NK-92 (cell line): ENCODE results near the gene LDLRAD4.

ENCODE experiments used
- DNase-seq: peaks from one replicate; lab custom pipeline; 2025; ENCODE audit not compliant: unreplicated experiment; lab: John Stamatoyannopoulos, UW

LDLRAD4 gene

GRCh38 chr18:13227910-13228309 lies 9.3 kb downstream of the LDLRAD4 start:
- DNase-seq = no peak

GRCh38 chr18:13229001-13229671 lies 10.6 kb downstream of the LDLRAD4 start:
- no peak for DNase-seq

- no peak for DNase-seq
These were observed 12.6 kb downstream of the LDLRAD4 start for GRCh38 chr18:13231151-13231550.

GRCh38 chr18:13232086-13232917 lies 13.7 kb downstream of the LDLRAD4 start:
- DNase-seq = no peak

GRCh38 chr18:13232971-13233786 lies 14.6 kb downstream of the LDLRAD4 start:
- DNase-seq = no peak

DNA sequence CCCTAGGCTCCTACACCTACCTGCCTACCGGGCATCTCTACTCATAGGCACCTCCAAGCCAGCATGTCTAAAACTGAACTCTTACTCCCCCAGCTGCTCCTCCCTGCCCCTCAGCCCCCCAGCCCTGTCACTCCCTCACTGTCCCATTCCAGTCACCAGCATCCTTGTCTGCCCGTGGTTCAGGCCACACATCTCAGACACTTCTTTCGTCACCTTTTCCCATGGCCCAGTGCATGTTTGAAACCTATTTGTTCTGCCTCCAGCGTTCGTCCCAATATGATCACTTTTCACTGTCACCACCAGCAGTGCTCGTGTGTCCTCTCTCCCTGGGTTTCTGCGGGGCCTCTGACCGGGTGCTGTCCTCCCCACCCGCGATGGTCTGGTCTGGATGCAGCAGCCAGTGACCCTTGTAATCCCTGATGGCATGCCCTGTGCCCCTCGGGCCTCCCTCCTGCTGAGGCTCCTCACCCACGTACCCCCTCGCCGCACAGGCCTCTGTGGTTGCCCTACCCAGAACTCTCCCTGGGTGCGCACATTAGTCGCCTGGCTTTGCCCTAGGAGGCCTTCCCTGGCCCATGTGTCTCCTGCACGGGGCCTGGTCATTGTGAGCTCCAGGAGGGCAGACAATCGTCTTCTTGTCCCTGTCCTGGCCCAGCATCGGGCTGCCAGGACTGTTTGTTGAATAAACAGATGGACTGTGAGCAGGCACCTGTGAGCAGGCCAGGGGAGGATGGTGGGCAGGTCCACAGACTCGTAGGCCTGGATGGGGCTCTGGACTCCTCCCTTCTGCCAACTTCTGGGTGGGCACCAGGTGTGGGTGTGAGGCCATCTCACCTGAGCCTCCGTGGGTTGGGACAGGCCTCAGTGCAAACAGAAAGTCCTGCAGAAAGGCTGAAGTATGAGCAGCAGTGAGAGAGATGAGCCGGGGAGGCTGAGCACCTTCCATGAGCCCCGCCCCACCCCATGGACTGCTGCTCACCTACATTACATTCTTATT lies 15.5 kb downstream of the LDLRAD4 start:
- DNase-seq = no peak

GRCh38 chr18:13235421-13235831 lies 16.9 kb downstream of the LDLRAD4 start:
- DNase-seq = no peak

GRCh38 chr18:13235981-13236380 lies 17.4 kb downstream of the LDLRAD4 start:
- no peak for DNase-seq

- DNase-seq = no peak
These were observed 17.9 kb downstream of the LDLRAD4 start for GRCh38 chr18:13236411-13236810.

DNA sequence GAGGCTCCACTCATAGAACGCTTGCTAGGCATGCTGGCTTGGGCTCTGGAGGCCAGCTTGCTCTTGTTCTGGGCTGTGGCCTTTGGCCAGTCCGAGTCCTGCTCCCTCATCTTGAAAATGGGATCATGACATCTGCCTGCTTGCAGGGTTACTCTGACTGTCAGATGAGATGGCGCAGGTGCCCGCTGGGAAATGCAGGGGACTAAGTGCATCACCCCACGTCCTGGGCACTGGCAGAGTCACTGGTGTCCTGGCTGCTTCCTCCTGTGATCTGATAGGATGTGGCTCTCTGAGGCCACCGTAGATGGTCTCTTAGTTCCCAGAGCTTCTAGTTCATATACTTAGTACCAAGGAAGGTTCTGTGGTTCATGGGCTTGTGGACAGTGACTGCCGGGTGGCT lies 18.5 kb downstream of the LDLRAD4 start:
- DNase-seq = no peak

- DNase-seq = no peak
These were observed 19.1 kb downstream of the LDLRAD4 start for GRCh38 chr18:13237641-13238040.

DNA sequence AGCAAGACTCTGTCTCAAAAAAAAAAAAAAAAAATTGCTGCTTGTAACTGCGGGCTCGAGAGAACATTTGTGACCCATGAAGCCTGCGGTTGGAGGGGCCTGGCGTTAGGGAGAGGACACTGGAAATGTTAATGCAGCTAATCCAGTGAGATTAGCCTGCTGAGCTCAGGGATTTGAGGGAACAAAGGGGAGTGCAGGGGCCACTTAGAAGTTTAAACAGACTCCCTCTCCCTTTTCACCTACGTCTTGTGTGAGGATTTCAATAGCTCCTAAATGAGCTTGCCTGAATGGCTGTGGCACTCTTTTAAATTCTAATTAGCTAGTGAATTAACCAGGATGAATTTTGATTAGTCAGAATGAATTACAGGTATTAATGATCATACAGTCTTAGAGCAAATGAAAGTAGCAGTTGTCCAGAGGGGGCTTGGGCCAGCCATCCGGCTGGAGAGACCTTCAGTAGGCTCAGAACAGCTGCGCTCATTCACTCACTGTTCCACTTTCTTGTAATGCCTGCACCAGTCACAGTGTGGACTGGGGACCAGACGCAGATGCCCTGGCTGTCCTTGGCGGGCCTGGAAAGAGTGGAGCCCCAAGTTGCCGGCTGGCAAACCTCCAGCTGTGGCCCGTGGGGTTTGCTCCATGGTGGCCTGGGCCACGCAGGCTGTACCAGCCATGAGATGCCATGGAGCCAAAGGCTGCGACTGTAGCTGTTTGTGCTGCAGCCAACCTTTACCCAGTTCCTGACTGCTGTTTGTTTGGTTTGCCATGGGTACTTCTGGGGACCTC lies 20.8 kb downstream of the LDLRAD4 start:
- DNase-seq = no peak

- DNase-seq = no peak
These were observed 21.6 kb downstream of the LDLRAD4 start for GRCh38 chr18:13240060-13240725.

DNA sequence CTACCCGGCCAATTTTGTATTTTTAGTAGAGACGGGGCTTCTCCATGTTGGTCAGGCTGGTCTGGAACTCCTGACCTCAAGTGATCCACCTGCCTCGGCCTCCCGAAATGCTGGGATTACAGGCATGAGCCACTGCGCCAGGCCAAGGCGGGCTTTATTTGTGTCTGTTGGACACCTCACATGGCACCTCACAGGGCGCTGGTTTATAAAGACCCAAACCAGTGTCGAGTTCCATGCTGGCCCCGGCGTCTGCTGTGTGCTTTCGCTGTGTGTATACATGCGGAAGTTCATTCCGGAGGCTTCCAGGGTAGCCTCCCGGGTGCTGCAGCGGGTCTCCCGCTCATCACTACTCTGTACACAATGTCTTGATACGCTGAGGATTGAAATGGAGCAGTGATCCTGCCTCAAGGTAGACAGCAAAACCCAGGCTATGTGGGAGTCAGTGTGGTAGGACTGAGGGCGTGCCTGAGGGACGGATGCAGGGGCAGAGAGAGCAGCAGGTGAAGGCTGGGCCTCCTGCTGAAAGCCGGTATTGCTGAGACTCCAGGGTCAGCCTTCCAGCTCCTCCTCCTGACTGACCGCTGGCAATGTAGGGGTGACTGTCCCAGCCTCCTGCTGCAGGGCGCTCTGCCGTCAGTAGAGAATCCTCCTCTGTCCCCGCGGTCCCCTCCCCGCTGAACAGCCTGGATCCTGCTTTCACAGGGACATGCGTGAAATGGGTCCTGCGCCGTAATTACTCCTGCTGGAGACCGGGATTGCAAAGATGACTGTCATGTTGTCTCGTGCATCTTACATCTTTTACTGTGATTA lies 22.7 kb downstream of the LDLRAD4 start:
- DNase-seq = no peak

DNA sequence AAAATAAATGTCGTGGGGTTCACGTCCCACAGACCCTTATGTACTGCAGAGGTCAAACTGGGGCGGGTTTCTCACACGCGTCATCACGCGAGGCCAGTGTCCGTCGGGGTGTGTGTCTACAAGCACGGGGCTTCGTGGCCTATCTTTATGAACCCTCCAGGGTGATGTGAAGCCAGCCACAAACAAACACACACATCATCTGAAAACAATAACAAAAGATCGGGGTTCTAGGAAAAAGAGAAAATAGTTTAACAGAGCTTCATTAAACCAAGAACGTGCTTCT lies 23.3 kb downstream of the LDLRAD4 start:
- DNase-seq = no peak

DNA sequence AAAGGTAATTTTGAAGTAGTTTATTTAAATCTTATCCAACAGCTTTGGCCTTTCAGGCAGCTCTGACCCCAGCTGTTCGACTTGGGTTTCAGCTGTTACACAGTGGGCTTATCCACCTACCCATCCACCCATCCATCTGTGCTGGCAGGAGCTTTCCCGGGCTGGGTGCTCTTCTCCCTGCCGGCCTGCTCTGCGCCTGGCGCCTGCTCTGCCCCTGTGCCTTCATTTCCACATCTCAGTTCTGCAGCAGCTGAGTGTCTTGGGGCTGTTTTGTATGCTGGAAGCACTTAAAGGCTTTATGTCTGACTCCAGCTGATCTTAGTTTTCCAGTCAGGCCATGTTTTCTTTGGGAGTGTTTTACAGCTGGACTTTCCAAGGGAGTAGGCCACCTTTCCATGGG lies 24.2 kb downstream of the LDLRAD4 start:
- no peak for DNase-seq

- DNase-seq = no peak
These were observed 24.8 kb downstream of the LDLRAD4 start for GRCh38 chr18:13243363-13243762.

DNA sequence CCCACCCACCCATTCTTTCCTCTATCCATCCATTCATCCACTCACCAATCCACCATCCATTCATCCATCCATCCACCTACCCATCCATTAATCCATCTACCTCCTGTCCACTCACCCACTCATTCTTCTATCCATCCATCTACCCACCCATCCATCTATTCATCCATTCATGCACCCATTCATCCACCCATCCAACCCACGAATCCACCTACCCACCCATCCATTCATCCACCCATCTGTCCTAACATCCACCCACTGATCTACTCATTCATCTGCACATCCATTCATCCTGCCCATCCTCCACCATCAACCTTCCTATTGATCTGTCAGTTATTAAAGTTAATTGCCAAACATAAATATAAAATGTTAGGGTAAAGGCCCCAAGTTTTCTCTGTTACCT lies 25.6 kb downstream of the LDLRAD4 start:
- no peak for DNase-seq
